NAMALWA (cell line): ENCODE results near the gene PLA2G6.

Experiments used
- DNase-seq: peaks from one replicate; pipeline ENCODE4 v3.0.0-alpha.2; 2015; ENCODE audit warnings: low spot score

PLA2G6 gene

GRCh38 chr22:38110863-38111852 is 70.5 kb downstream of the PLA2G6 start:
- no peak for DNase-seq

- no peak for DNase-seq
Observed at GRCh38 chr22:38110008-38110862, 71.4 kb downstream of the PLA2G6 start, which contains the start of gene BAIAP2L2. Gene BAIAP2L2 (minus strand): TSS chr22:38110684. CDS start chr22:38110525, 159 bp downstream.

- no peak for DNase-seq
Observed at GRCh38 chr22:38109371-38110001, 72.1 kb downstream of the PLA2G6 start.

- no peak for DNase-seq
Observed at GRCh38 chr22:38108561-38109319, 72.9 kb downstream of the PLA2G6 start.

DNA sequence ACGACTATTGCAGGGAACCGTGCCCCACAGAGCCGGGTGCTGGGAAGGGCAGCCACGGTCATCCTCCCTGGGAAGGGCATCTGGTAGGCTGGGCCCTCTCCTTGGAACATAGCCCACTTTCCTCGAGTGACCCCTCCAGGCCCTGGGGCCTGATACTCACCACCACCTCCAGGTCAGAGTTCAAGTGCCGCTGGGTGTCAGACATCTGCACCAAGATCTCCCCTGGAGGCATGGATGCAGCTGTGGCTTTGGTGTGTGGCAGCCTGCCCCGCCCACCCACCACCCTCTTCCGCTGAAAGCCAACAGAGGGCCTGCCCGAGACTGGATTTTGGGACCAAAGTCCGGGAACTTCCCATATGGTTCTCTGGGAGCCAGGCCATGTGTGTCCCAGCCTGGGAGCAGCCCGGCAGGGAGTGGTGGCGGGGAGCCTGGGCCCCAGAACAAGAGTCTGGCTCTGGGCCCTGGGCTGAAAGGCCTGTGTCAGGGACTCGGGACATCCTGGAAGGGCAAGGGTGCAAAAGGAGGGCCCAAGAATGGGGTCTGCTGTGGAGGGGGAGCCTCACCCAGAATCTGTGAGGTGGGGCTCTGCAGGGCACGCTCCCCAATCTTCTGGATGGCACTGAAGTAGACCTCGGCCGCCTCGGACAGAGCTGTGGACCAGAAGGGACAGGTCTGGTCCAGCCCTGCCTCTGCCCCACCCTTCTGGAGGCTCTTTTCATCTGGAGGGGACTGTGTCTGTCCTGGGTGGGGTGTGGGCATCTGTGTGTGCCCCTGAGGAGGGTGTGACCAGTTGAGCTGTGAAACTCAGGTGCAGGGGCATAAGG is 73.7 kb downstream of the PLA2G6 start:
- DNase-seq: no peak

GRCh38 chr22:38106814-38107578 is 74.6 kb downstream of the PLA2G6 start:
- no peak for DNase-seq

- peak; percentile 61 for DNase-seq
Observed at GRCh38 chr22:38104084-38104483, 77.5 kb downstream of the PLA2G6 start.

GRCh38 chr22:38103641-38104040 is 78.0 kb downstream of the PLA2G6 start:
- no peak for DNase-seq

GRCh38 chr22:38098410-38099249 is 83.0 kb downstream of the PLA2G6 start:
- no peak for DNase-seq

DNA sequence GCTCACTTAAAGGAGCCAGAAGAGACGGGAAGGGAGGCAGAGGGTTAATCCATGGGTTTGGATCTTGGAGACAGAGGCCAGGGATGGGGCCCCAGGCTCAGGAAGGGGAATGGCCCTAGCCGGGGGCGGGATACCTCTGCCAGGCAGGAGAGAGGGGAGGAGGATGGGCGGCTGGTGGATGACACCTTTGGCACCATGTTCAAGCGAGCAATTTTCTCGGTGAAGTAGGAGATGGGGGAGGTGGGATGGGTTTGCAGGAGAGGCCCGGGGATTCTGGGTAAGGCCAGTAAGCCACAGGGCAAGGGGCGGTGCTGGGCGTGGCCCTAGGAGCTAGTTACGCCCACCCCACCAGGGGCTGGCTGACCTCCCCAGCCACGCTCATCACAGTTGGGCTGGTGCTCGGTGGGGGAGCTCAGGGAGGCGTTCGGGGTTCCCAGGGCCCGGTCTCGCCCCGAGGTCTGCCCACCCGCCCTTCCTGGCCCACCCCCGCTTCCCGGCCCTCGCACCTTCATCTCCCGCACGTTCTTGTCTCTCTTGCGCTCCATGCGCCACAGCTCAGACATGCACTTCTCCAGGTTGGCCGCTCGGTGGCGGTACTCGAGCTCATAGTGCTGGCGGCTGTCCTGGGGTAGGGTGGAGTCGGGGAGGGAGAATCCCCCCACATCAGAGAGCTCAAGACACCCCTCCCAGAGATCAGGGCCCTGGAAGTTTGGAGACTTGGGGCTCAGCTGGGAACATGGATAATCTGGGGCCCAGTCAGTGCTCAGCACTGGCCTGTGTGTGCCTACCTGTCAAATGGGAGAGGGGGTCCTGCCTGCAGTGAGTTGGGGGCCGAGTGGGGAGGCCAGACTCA is 83.8 kb downstream of the PLA2G6 start:
- no peak for DNase-seq

GRCh38 chr22:38097058-38097457 is 84.6 kb downstream of the PLA2G6 start:
- DNase-seq: no peak

DNA sequence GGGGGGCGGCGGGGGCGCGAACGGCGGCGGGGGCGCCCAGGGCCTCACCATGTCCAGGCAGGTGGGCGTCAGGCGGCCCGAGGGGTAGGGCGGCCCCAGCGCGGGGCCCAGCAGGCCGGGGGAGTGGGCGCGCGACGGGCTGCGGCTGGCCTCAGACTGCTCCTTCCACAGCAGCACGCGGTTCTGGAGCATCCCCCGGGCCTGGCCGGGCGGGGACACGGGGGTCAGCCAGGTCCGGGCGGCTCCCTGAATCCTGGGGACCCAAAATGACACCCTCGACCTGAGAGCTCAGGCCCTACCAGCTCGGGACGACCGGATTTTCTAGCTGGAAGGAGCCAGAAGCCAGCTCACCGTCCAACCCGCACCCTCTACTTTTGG is 92.2 kb downstream of the PLA2G6 start:
- no peak for DNase-seq

DNA sequence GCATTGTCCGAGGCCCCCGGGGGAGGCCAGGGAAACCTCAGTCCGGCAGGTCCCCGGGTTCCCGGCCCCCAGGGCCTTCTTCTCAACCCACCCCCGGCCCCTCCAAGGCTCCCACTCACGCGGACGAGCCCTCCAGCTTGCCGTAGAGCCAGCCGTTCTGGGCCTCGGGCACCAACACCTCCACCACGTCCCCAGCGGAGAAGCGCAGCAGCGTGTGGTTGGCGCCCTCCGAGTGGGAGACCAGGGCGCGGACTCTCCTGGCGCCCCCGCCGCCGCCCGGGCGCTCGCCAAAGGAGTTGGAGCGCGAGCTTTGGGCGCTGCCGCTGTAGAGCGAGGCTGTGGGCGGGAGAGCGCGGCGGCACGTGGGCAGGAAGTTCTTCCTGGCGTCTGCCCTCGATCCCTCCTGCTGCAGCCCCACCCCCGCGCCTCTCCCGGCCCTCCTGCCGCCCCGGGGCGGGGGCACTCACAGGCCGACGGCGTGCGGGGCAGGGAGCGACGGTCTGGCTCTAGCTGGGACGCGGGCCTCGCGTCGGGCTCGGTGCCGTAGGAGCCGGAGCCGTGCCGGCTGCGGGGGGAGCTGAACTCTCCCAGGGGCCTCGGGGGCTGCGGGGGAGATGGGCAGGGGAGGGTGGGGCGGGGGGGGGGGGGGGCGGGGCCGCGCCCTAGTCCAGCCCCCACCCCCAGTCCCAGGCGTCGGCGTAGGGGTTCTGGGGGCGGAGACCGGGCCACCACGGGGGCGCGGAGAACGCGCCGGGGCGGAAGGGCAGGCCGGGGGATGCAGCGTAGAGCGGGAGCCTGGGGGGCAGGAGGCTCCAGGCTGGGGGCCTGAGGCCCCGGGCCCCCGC is 92.8 kb downstream of the PLA2G6 start:
- no peak for DNase-seq

DNA sequence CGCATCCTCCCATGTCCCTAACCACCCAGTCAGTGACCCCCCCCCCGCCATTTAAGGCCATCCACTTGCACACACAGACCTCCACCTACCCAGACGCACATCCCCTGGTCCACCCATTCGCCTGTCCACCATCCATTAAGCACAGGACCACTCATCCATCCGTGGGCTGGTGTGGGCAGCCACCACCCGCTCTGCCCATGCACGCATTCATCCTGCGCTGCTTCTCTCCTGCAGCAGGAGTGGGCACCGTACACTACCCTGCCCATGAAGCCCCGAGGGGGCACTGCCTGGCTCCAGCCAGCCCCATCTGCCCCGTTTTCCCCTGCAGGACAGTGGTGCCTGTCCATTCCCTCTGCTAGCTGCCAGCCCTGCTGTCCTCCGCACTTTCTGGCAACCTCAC is 93.8 kb downstream of the PLA2G6 start:
- DNase-seq: no peak

DNA sequence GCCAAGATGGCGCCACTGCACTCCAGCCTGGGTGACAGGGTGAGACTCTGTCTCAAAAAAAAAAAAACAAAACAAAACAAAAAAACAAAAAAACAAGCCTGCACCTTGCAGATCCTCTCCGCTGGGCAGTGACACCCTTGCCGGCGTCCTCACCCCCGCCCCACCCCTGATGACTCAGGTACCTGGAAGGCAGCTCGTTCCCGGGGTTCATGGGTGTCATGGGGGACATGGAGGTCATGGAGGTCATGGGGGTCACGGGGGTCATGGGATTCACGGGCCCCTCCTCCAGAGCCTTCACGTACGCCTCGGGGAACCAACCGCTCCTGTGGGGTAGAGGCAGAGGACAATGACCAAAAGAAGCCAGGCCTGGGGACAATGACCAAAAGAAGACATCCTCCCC is 94.7 kb downstream of the PLA2G6 start:
- DNase-seq: no peak

GRCh38 chr22:38086001-38086845 is 95.4 kb downstream of the PLA2G6 start:
- DNase-seq: no peak
